Gastrocnemius medialis (tissue), 4 donors: Measurements from ENCODE around the gene KATNIP. TPM values are rescaled to one million over a fixed set of nuclear protein-coding genes. Genes with fewer than 3 reads are reported as not detected.

Source experiments
- ATAC-seq, 2 donors: fragments of 150-250 bp; one replicate each; pipeline ENCODE4 v1.9.1; 2016
- DNase-seq, 2 donors: peaks; one replicate each; pipeline ENCODE4 v3.0.0-alpha.2; 2019
- H3K27ac ChIP-seq, 4 donors: fragments of 200-600 bp; sonication (generic); 1 replicate in 1 of 4; 2 replicates in 3 of 4; pipeline ENCODE4 v1.5.1; 2016 to 2018; ENCODE audit warnings: mild to moderate bottlenecking in 2 of 4, moderate library complexity in 1 of 4
- H3K27me3 ChIP-seq, 3 donors: fragments of 200-600 bp; sonication (generic) in 2 of 3; 1 replicate in 1 of 3; 2 replicates in 2 of 3; pipeline versions ENCODE4 v1.5.1 to v1.6.0; 2016 to 2019; ENCODE audit warnings: mild to moderate bottlenecking in 1 of 3, moderate library complexity in 1 of 3
- H3K36me3 ChIP-seq, 2 donors: fragments of 200-600 bp; sonication (generic) in 1 of 2; one replicate each; pipeline ENCODE4 v1.5.1; 2017 to 2018
- H3K4me1 ChIP-seq, 2 donors: fragments of 200-600 bp; sonication (generic) in 1 of 2; one replicate each; pipeline ENCODE4 v1.5.1; 2016 to 2017; ENCODE audit warnings: mild to moderate bottlenecking in 2 of 2
- H3K4me3 ChIP-seq, 4 donors: fragments of 200-600 bp; sonication (generic) in 3 of 4; 1 replicate in 1 of 4; 2 replicates in 3 of 4; pipeline ENCODE4 v1.5.1; 2016 to 2019; ENCODE audit warnings: mild to moderate bottlenecking in 2 of 4
- H3K9me3 ChIP-seq, 3 donors: fragments of 200-600 bp; sonication (generic) in 2 of 3; 1 replicate in 1 of 3; 2 replicates in 2 of 3; pipeline ENCODE4 v1.5.1; 2016 to 2019
- CTCF ChIP-seq, 5 experiments: fragments of 450-650 bp in 3 of 5; fragments of 200-600 bp in 2 of 5; sonication (generic) in 2 of 5; IDR thresholded peaks in 4 of 5; conservative IDR thresholded peaks in 1 of 5; 1 replicate in 4 of 5; 2 replicates in 1 of 5; pipeline ENCODE4 v1.5.1; 2016 to 2019; ENCODE audit warnings: antibody characterized with exemption in 5 of 5, mild to moderate bottlenecking in 3 of 5, moderate library complexity in 3 of 5
- POLR2A ChIP-seq, 2 donors: fragments of 450-650 bp; IDR thresholded peaks; one replicate each; pipeline ENCODE4 v1.6.1; 2017; ENCODE audit warnings: antibody characterized with exemption in 2 of 2, mild to moderate bottlenecking in 2 of 2, moderate library complexity in 2 of 2
- in situ Hi-C, 4 donors: fragments of 200-750 bp; cut with MboI; loops; one replicate each; pipeline versions ENCODE4 v1.15.0 to v1.8.0; 2017; ENCODE audit warnings: low sequenced_read_pairs in 4 of 4
- intact Hi-C: fragments of 100-400 bp; cut with DNase I; formaldehyde crosslinking; loops from one replicate; pipeline ENCODE4 v1.15.1; 2023; ENCODE audit warnings: low total_unique reads
- total RNA-seq, 4 donors: library from RNA; depleted of rRNA; stranded (reverse); fragments of >200 nt; gene quantifications; one replicate each; pipeline versions ENCODE4 v1.1.0 to v1.2.3, GENCODE V29; 2016

KATNIP gene
- total RNA-seq = 10 to 100 TPM in 1 of 4 donors, 1 to 10 TPM in 3; 6.3 to 12.1 (median 7.7) TPM

DNA sequence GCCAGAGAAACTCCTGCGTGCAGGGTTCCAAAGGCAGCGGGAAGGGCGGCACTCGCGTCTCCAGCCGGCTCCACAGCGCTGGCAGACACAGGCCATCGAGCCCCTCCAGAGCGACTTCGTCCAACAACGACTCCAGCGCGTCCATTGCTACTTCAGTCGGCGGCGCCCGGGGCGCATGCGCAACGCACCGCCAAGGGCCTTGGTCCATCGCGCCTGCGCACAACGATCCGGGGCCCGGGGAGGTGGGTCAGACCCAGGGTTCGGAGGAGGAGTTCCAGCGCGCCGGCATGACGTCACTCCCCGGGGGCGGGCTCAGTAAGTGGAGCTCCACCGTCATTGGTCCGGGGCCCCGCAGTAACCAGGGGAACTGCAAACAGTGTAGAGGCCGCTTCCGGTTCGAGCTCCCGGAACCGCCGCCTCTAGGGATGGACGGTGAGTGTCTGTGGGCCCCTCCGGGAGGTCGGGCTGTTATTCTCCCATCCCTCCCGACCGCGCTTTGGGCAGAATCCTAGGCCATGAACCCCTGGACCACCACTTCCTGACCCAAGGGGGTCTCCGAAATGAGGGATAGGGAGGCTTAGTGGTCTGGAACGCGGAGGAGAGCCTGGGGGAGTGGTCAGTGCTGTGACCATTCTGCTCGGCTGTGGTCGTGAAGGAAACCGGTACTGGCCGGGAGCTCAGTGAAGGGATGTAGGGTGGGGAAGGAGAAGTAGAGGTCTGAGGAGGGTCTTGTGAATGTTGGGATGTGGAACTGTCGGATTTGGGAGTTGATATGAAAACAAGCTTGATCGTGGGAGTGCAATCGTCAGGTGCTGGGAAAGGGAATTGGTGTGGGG lies at the start of gene KATNIP, which contains the start of gene GTF3C1:
Gene KATNIP, plus strand, starts transcription at position 399 of the 836 bp plus-strand sequence. Its CDS starts 27 bp downstream, at position 426.
Gene GTF3C1, minus strand, starts transcription at position 168 of the 836 bp plus-strand sequence. Its CDS starts 23 bp downstream, at position 145.
- peak; percentile 94 to 97 for ATAC-seq
- peak; percentile 99 to 100 for DNase-seq
- H3K4me3 ChIP-seq = peak within 1 kb of the TSS; percentile 84 to 99 (median 98)
- in situ Hi-C loops (loop anchor here in 1 of 4 donors (25.0 kb wide), 1 partner anchor 338 kb away; the partner anchor contains the start of gene KDM8), intact Hi-C loops (loop anchor here (2.0 to 5.0 kb wide), 3 partner anchors 53 to 348 kb away; partner anchors contain the start of gene KDM8)
- H3K27ac ChIP-seq = peak within 1 kb of the TSS; percentile 83 to 91 (median 88)
- peaks cover 0 to 6% of the 10 kb centered on the region in 2 donors for H3K36me3 ChIP-seq
- no peaks in the 10 kb centered on the region for H3K27me3 ChIP-seq
- no peaks in the 10 kb centered on the region for H3K9me3 ChIP-seq
- TF ChIP-seq CTCF (IDR thresholded peaks at IDR 0.05 in 4 of 5, conservative IDR thresholded peaks at IDR 0.05 in 1 of 5) (no peak), POLR2A (IDR thresholded peaks at IDR 0.05) (peak; percentile 82)
- peaks cover 35 to 36% of the 10 kb centered on the region in 2 donors for H3K4me1 ChIP-seq

DNA sequence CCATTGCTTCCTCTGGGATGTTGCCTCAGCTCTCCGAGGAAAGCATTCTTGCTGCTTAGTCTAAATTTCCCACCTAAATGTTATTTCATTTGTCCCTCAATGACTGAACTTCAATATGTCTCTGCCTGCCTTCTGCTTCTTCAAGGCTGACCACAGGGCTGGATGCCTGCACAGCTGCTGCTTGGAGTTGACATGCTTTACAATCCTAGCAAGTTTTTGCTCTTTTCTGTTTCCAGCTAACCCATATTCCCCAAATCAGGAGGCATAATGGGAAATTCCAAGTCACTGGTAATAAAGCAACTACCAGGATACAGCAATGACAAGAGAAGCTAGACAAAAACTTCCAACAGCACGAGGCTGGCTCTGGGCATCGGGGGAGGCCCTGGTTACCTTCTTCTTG lies 49.1 kb upstream of the KATNIP start:
- H3K27ac ChIP-seq = no peak overlapping the region
- no peak for TF ChIP-seq CTCF (IDR thresholded peaks at IDR 0.05 in 4 of 5, conservative IDR thresholded peaks at IDR 0.05 in 1 of 5)
- no peak for TF ChIP-seq POLR2A (IDR thresholded peaks at IDR 0.05)
- no peaks in the 10 kb centered on the region for H3K27me3 ChIP-seq
- intact Hi-C loops = no loop called here
- DNase-seq = no peak
- ATAC-seq = no peak
- H3K9me3 ChIP-seq = no peaks in the 10 kb centered on the region
- H3K4me1 ChIP-seq = peaks cover 3 to 12% of the 10 kb centered on the region in 2 donors
- in situ Hi-C loops = no loop called here
- H3K36me3 ChIP-seq = peaks cover under 1 to 100% of the 10 kb centered on the region in 2 donors
- H3K4me3 ChIP-seq = no peak overlapping the region

- H3K36me3 ChIP-seq = peaks cover 7 to 100% of the 10 kb centered on the region in 2 donors
- ATAC-seq = no peak
- H3K4me3 ChIP-seq = no peak overlapping the region
- no peak overlapping the region for H3K27ac ChIP-seq
- no peak for DNase-seq
- no peaks in the 10 kb centered on the region for H3K9me3 ChIP-seq
- TF ChIP-seq CTCF (IDR thresholded peaks at IDR 0.05 in 4 of 5, conservative IDR thresholded peaks at IDR 0.05 in 1 of 5) (no peak), POLR2A (IDR thresholded peaks at IDR 0.05) (no peak)
- H3K4me1 ChIP-seq = peaks cover 3 to 12% of the 10 kb centered on the region in 2 donors
- no peaks in the 10 kb centered on the region for H3K27me3 ChIP-seq
- in situ Hi-C loops (no loop called here), intact Hi-C loops (no loop called here)
Measured at GRCh38 chr16:27503662-27504061, 46.3 kb upstream of the KATNIP start.

GRCh38 chr16:27505297-27506236 lies 44.4 kb upstream of the KATNIP start:
- ATAC-seq = peak in 1 of 2 donors; percentile 61
- Histone ChIP-seq H3K36me3 (peaks cover 7 to 97% of the 10 kb centered on the region in 2 donors), H3K4me3 (no peak overlapping the region), H3K27ac (no peak overlapping the region), H3K9me3 (no peaks in the 10 kb centered on the region), H3K4me1 (no peaks in the 10 kb centered on the region), H3K27me3 (no peaks in the 10 kb centered on the region)
- TF ChIP-seq POLR2A (IDR thresholded peaks at IDR 0.05) = no peak
- intact Hi-C loops = no loop called here
- in situ Hi-C loops = no loop called here
- no peak for DNase-seq
